Prostate gland (tissue), 2 donors: ENCODE results near the gene GLTPD2.

Source experiments
- POLR2A ChIP-seq: fragments of 450-650 bp; IDR thresholded peaks from one replicate; pipeline ENCODE4 v1.6.1; 2016; ENCODE audit warnings: antibody characterized with exemption, mild to moderate bottlenecking
- POLR2AphosphoS5 ChIP-seq: sonication (generic); formaldehyde crosslinking; IDR thresholded peaks from one replicate; pipeline ENCODE4 v1.6.1; 2017; ENCODE audit warnings: antibody characterized with exemption
- TF ChIP-seq, protein P1 (sequence below), 4 experiments: fragments of 200-600 bp in 2 of 4; fragments of 450-650 bp in 2 of 4; sonication (generic) in 2 of 4; IDR thresholded peaks; 1 replicate in 3 of 4; 2 replicates in 1 of 4; pipeline ENCODE4 v1.5.1; 2016 to 2019; ENCODE audit warnings: antibody characterized with exemption in 4 of 4, mild to moderate bottlenecking in 2 of 4, moderate library complexity in 2 of 4

DNA sequence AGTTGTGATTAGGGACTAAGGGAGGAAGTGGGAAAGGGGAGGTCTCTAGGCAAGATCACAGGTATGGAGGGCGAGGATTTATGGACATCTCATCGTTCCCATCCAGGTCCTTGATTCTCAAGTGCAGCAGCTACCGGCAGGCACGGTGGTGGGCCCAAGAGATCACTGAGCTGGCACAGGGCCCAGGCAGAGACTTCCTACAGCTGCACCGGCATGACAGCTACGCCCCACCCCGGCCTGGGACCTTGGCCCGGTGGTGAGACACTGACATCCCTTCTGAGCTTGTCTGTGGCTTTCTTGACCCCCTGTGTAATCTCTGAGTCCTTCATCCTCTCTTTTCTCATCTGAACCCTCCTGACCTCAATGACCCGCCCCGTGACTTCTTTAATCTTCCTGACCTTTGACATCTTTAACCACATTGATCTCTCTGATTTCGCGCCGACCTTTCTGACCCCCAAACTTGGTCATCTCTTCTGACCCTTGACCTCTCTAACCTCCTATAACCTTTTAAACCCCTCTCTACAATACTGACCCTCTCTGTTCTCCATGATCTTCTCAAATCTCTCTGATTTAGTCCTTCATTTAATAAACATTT, 22.0 kb downstream of the GLTPD2 start:
- TF ChIP-seq, protein P1, sequence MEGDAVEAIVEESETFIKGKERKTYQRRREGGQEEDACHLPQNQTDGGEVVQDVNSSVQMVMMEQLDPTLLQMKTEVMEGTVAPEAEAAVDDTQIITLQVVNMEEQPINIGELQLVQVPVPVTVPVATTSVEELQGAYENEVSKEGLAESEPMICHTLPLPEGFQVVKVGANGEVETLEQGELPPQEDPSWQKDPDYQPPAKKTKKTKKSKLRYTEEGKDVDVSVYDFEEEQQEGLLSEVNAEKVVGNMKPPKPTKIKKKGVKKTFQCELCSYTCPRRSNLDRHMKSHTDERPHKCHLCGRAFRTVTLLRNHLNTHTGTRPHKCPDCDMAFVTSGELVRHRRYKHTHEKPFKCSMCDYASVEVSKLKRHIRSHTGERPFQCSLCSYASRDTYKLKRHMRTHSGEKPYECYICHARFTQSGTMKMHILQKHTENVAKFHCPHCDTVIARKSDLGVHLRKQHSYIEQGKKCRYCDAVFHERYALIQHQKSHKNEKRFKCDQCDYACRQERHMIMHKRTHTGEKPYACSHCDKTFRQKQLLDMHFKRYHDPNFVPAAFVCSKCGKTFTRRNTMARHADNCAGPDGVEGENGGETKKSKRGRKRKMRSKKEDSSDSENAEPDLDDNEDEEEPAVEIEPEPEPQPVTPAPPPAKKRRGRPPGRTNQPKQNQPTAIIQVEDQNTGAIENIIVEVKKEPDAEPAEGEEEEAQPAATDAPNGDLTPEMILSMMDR (IDR thresholded peaks at IDR 0.05): no peak
- no peak for TF ChIP-seq POLR2A
- no peak for TF ChIP-seq POLR2AphosphoS5
